H9 (cell line): ENCODE results near the gene GHR. TPM values are rescaled to one million over a fixed set of nuclear protein-coding genes. Genes with fewer than 3 reads are reported as not detected.

ENCODE experiments used
- DNase-seq: peaks from one replicate; pipeline ENCODE4 v3.0.0-alpha.2; 2017
- H2AFZ ChIP-seq: one replicate; pipeline ENCODE4 v1.6.1; 2013; ENCODE audit warnings: mild to moderate bottlenecking, low read length, control low read depth, moderate library complexity
- H2AK5ac ChIP-seq: 2 replicates; pipeline ENCODE4 v1.6.1; 2013; ENCODE audit warnings: low read length, control low read depth, mixed read lengths; ENCODE audit not compliant: insufficient read length
- H2BK120ac ChIP-seq: one replicate; pipeline ENCODE4 v1.6.1; 2013; ENCODE audit warnings: low read depth, mild to moderate bottlenecking, low read length, control low read depth, inconsistent platforms; ENCODE audit not compliant: poor library complexity, severe bottlenecking
- H2BK12ac ChIP-seq: 2 replicates; pipeline ENCODE4 v1.6.1; 2013; ENCODE audit warnings: low read length, control low read depth, mixed read lengths, low read depth; ENCODE audit not compliant: insufficient read length
- H2BK15ac ChIP-seq: 2 replicates; pipeline ENCODE4 v1.6.1; 2013; ENCODE audit warnings: low read depth, low read length, control low read depth
- H2BK20ac ChIP-seq: one replicate; pipeline ENCODE4 v1.6.1; 2013; ENCODE audit warnings: low read depth, mild to moderate bottlenecking, low read length, control low read depth, inconsistent platforms; ENCODE audit not compliant: poor library complexity, severe bottlenecking
- H2BK5ac ChIP-seq: 2 replicates; pipeline ENCODE4 v1.6.1; 2013; ENCODE audit warnings: low read length, control low read depth, mixed read lengths; ENCODE audit not compliant: insufficient read length
- H3K14ac ChIP-seq: 2 replicates; pipeline ENCODE4 v1.6.1; 2013; ENCODE audit warnings: low read length, control low read depth; ENCODE audit not compliant: insufficient read depth
- H3K18ac ChIP-seq: 2 replicates; pipeline ENCODE4 v1.6.1; 2013; ENCODE audit warnings: low read depth, mild to moderate bottlenecking, mixed read lengths, low read length, control low read depth; ENCODE audit not compliant: insufficient read length
- H3K23ac ChIP-seq: 2 replicates; pipeline ENCODE4 v1.6.1; 2013; ENCODE audit warnings: low read length, control low read depth, mixed read lengths, low read depth; ENCODE audit not compliant: insufficient read length
- H3K23me2 ChIP-seq: 2 replicates; pipeline ENCODE4 v1.6.1; 2013; ENCODE audit warnings: low read depth, mild to moderate bottlenecking, mixed read lengths, low read length, control low read depth; ENCODE audit not compliant: insufficient read length, poor library complexity, severe bottlenecking
- H3K27ac ChIP-seq: 2 replicates; pipeline ENCODE4 v1.5.1; 2013; ENCODE audit warnings: low read length, control low read depth, mixed read lengths, low read depth; ENCODE audit not compliant: insufficient read length
- H3K27me3 ChIP-seq: 2 replicates; pipeline ENCODE4 v1.6.1; 2013; ENCODE audit warnings: low read length, control low read depth, inconsistent platforms; ENCODE audit not compliant: insufficient read depth
- H3K4ac ChIP-seq: 2 replicates; pipeline ENCODE4 v1.6.1; 2013; ENCODE audit warnings: low read depth, mild to moderate bottlenecking, control low read depth, inconsistent platforms, low read length, moderate library complexity
- H3K4me1 ChIP-seq: 2 replicates; pipeline ENCODE4 v1.6.1; 2013; ENCODE audit warnings: low read length, control low read depth, inconsistent platforms; ENCODE audit not compliant: insufficient read depth
- H3K4me2 ChIP-seq: 2 replicates; pipeline ENCODE4 v1.6.1; 2013; ENCODE audit warnings: low read length, control low read depth, mixed read lengths; ENCODE audit not compliant: insufficient read length, insufficient read depth
- H3K56ac ChIP-seq: 2 replicates; pipeline ENCODE4 v1.6.1; 2013; ENCODE audit warnings: low read depth, mild to moderate bottlenecking, mixed read lengths, low read length, control low read depth; ENCODE audit not compliant: insufficient read length
- H3K79me1 ChIP-seq: 2 replicates; pipeline ENCODE4 v1.6.1; 2013; ENCODE audit warnings: low read depth, mild to moderate bottlenecking, moderate library complexity, low read length, control low read depth, inconsistent platforms; ENCODE audit not compliant: insufficient read depth, poor library complexity, severe bottlenecking
- H3K79me2 ChIP-seq: 2 replicates; pipeline ENCODE4 v1.6.1; 2013; ENCODE audit warnings: low read length, control low read depth, inconsistent platforms; ENCODE audit not compliant: insufficient read depth
- H3K9ac ChIP-seq: 2 replicates; pipeline ENCODE4 v1.6.1; 2013; ENCODE audit warnings: low read length, control low read depth, mixed read lengths; ENCODE audit not compliant: insufficient read length; ENCODE audit errors: extremely low read depth
- H3K9me3 ChIP-seq: one replicate; pipeline ENCODE4 v1.6.1; 2013; ENCODE audit warnings: low read depth, low read length, inconsistent platforms; ENCODE audit not compliant: control insufficient read depth
- H3T11ph ChIP-seq: one replicate; pipeline ENCODE4 v1.6.1; 2013; ENCODE audit warnings: mild to moderate bottlenecking, low read length, control low read depth, inconsistent platforms
- H4K20me1 ChIP-seq: one replicate; pipeline ENCODE4 v1.6.1; 2013; ENCODE audit not compliant: control insufficient read depth, insufficient read length, insufficient read depth
- H4K5ac ChIP-seq: 2 replicates; pipeline ENCODE4 v1.6.1; 2013; ENCODE audit warnings: low read depth, mild to moderate bottlenecking, mixed read lengths, low read length, control low read depth; ENCODE audit not compliant: insufficient read length
- H4K8ac ChIP-seq: replicated peaks from 2 replicates; pipeline ENCODE4 v1.6.1; 2013; ENCODE audit warnings: low read length, control low read depth, mixed read lengths, low read depth; ENCODE audit not compliant: insufficient read length
- H4K91ac ChIP-seq: 2 replicates; pipeline ENCODE4 v1.6.1; 2013; ENCODE audit warnings: low read depth, mild to moderate bottlenecking, moderate library complexity, mixed read lengths, low read length, control low read depth; ENCODE audit not compliant: insufficient read length
- H3K27ac Mint-ChIP-seq, 3 experiments: 2 replicates in 2 of 3; 3 replicates in 1 of 3; pipeline ENCODE4 v1.8.0; 2020 to 2021; ENCODE audit warnings: mixed read lengths in 3 of 3, mild to moderate bottlenecking in 1 of 3, moderate library complexity in 1 of 3
- H3K27me3 Mint-ChIP-seq: 2 replicates; pipeline ENCODE4 v1.8.0; 2021; ENCODE audit warnings: low read depth, mild to moderate bottlenecking, moderate library complexity, mixed read lengths
- H3K36me3 Mint-ChIP-seq, 3 experiments: 2 replicates in 2 of 3; 3 replicates in 1 of 3; pipeline ENCODE4 v1.8.0; 2020 to 2021; ENCODE audit warnings: low read depth in 3 of 3, mixed read lengths in 3 of 3; ENCODE audit not compliant: insufficient read depth in 1 of 3
- H3K4me1 Mint-ChIP-seq, 2 experiments: 2 replicates each; pipeline ENCODE4 v1.8.0; 2020; ENCODE audit warnings: mixed read lengths in 2 of 2
- H3K4me3 Mint-ChIP-seq, 2 experiments: 2 replicates in 1 of 2; 3 replicates in 1 of 2; pipeline ENCODE4 v1.8.0; 2020 to 2021; ENCODE audit warnings: mild to moderate bottlenecking in 2 of 2, mixed read lengths in 2 of 2, moderate library complexity in 1 of 2
- H3K9me3 Mint-ChIP-seq, 2 experiments: 2 replicates in 1 of 2; 3 replicates in 1 of 2; pipeline ENCODE4 v1.8.0; 2020; ENCODE audit warnings: mild to moderate bottlenecking in 2 of 2, mixed read lengths in 2 of 2, moderate library complexity in 1 of 2
- CTCF ChIP-seq: fragments of 200-600 bp; sonication (generic); conservative IDR thresholded peaks from 3 replicates; pipeline ENCODE4 v1.8.0; 2021; ENCODE audit warnings: antibody characterized with exemption, mild to moderate bottlenecking
- WGBS: extraction: QIAGEN DNeasy Blood & Tissue Kit; methylation state at CpG from one replicate; pipeline ENCODE4 v1.1.7; 2013; ENCODE audit warnings: missing lambda C conversion rate, low lambda C conversion rate, mixed read lengths; ENCODE audit not compliant: insufficient read length; ENCODE audit errors: extremely low coverage; 5-methylcytosine and 5-hydroxymethylcytosine counted together
- total RNA-seq: library from RNA; stranded (reverse); gene quantifications from 2 replicates; pipeline ENCODE4 v1.2.1, GENCODE V29; 2021

GHR gene
- total RNA-seq, 1 experiment from 2014 or later, result 0.20 TPM

- Mint-ChIP-seq H3K9me3 (peaks cover 20 to 29% of the 10 kb centered on the region in 2 experiments), H3K36me3 (peaks cover 7 to 13% (median 12%) of the 10 kb centered on the region in 3 experiments), H3K27ac (no peak overlapping the region), H3K4me3 (no peak overlapping the region), H3K27me3 (peaks cover 1% of the 10 kb centered on the region; the same call in 1 of the 2 replicates), H3K4me1 (0 out of 4 replicates have a peak, but pooled peaks cover 0 to 4% of the 10 kb centered on the region in 2 experiments)
- no peak overlapping the region for H3K9ac ChIP-seq
- no peaks in the 10 kb centered on the region for H3K4me1 ChIP-seq
- H3K18ac ChIP-seq, result no peak overlapping the region
- H3K79me2 ChIP-seq, result no peaks in the 10 kb centered on the region
- no peaks in the 10 kb centered on the region for H4K20me1 ChIP-seq
- H2BK5ac ChIP-seq, result no peak overlapping the region
- no peaks in the 10 kb centered on the region for H3K27me3 ChIP-seq
- H2BK12ac ChIP-seq, result no peak overlapping the region
- no peak overlapping the region for H3K23ac ChIP-seq
- H2AFZ ChIP-seq, result no peak overlapping the region
- H3K56ac ChIP-seq, result no peak overlapping the region
- H2BK120ac ChIP-seq, result no peak overlapping the region
- WGBS, result no CpG with 5 or more reads among the region's 8 CpGs
- no peak overlapping the region for H3K4ac ChIP-seq
- no peak overlapping the region for H4K91ac ChIP-seq
- no peak overlapping the region for H2BK15ac ChIP-seq
- H4K5ac ChIP-seq, result no peak overlapping the region
- no peak overlapping the region for H2BK20ac ChIP-seq
- H2AK5ac ChIP-seq, result no peak overlapping the region
- H3K4me2 ChIP-seq, result no peak overlapping the region
- no peak overlapping the region for H3T11ph ChIP-seq
- peaks cover 5% of the 10 kb centered on the region for H3K9me3 ChIP-seq
- TF ChIP-seq CTCF, result no peak
- H3K14ac ChIP-seq, result no peak overlapping the region
- no peak overlapping the region for H4K8ac ChIP-seq
- H3K79me1 ChIP-seq, result no peaks in the 10 kb centered on the region
- no peak overlapping the region for H3K27ac ChIP-seq
- H3K23me2 ChIP-seq, result no peaks in the 10 kb centered on the region
- DNase-seq, result no peak
Measured at GRCh38 chr5:42397267-42397666, 26.0 kb upstream of the GHR start.
